Subcutaneous adipose tissue (tissue), 4 donors: ENCODE data around the gene COG1. TPM values are rescaled to one million over a fixed set of nuclear protein-coding genes. Genes with fewer than 3 reads are reported as not detected.

Source experiments
- total RNA-seq, 4 donors: library from RNA; depleted of rRNA; stranded (reverse); fragments of >200 nt; gene quantifications; one replicate each; pipeline ENCODE4 v1.1.0, GENCODE V29; 2016
- TF ChIP-seq, protein P1 (sequence below): fragments of 450-650 bp; IDR thresholded peaks from one replicate; pipeline ENCODE4 v1.5.1; 2016; ENCODE audit warnings: low read depth, mild to moderate bottlenecking, control low read depth, antibody characterized with exemption, moderate library complexity

The COG1 gene
- total RNA-seq, 4 donors from 2014 or later = 22.1 to 36.8 (median 29.5) TPM

DNA sequence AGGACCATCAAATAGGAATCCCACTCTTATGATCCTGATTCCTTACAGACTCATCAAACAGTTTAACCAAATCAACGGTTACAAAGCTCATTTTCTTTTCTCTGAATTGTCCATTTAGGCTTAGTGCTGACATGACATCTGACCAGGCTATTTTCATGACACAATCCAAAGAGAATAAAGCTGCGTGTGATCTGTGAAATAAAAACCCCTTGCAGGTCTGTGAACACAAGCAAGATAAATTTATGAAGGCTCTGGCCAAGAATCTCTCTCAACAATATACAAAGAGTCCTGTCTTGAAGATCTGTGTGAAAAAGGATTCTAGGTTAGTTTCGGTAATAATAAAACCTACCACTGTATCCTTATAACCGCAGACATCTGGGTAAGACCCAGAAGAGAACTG lies 22.0 kb downstream of the COG1 start:
- TF ChIP-seq, protein P1, sequence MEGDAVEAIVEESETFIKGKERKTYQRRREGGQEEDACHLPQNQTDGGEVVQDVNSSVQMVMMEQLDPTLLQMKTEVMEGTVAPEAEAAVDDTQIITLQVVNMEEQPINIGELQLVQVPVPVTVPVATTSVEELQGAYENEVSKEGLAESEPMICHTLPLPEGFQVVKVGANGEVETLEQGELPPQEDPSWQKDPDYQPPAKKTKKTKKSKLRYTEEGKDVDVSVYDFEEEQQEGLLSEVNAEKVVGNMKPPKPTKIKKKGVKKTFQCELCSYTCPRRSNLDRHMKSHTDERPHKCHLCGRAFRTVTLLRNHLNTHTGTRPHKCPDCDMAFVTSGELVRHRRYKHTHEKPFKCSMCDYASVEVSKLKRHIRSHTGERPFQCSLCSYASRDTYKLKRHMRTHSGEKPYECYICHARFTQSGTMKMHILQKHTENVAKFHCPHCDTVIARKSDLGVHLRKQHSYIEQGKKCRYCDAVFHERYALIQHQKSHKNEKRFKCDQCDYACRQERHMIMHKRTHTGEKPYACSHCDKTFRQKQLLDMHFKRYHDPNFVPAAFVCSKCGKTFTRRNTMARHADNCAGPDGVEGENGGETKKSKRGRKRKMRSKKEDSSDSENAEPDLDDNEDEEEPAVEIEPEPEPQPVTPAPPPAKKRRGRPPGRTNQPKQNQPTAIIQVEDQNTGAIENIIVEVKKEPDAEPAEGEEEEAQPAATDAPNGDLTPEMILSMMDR = no peak

DNA sequence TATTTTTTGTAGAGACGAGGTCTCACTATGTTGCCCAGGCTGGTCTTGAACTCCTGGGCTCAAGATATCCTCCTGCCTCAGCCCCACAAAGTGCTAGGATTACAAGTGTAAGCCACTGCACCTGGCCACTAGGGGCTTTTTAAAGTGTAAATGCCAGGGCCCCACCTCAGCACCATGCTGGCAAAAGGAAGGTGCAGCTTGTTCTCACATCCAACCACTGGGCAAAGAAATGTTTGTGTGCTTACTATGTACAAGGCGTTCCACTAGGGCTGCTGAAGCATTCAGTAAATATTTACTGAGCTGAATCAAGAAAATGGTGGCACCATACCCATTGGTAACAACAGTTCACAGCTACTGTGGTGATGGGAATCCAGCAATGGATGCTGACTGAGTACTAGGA lies 22.6 kb downstream of the COG1 start:
- TF ChIP-seq, protein P1 = no peak

GRCh38 chr17:73223626-73224230 lies 30.9 kb downstream of the COG1 start:
- TF ChIP-seq, protein P1 = no peak

- TF ChIP-seq, protein P1 = no peak
These were observed 31.4 kb downstream of the COG1 start for GRCh38 chr17:73224237-73224636.

DNA sequence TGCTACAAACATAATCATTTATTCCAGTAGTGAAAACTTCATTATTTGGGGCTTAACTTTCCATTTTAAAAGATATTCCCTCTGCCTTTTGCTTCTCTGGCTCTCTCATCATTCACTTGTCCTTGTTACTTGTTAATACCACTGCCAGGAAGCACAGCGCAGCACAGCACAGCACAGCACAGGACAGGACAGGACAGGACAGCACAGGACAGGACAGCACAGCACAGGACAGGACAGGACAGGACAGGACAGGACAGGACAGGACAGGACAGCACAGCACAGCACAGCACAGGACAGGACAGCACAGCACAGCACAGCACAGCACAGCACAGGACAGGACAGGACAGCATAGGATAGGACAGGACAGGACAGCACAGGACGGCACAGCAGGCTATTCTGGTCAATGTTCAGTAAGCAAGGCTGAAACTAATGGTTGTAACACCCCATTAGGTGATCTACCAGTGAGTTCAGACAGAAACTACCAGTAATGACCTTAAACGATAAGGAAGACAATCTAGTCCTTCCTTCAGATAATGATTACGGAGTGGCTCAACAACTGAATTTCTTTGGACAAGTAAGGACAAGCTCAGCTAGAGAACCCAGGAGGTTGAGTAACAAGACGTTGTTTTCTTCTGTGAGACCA lies 31.9 kb downstream of the COG1 start:
- TF ChIP-seq, protein P1 = no peak

- TF ChIP-seq, protein P1 = no peak
These were observed 33.8 kb downstream of the COG1 start for GRCh38 chr17:73226556-73227172.

DNA sequence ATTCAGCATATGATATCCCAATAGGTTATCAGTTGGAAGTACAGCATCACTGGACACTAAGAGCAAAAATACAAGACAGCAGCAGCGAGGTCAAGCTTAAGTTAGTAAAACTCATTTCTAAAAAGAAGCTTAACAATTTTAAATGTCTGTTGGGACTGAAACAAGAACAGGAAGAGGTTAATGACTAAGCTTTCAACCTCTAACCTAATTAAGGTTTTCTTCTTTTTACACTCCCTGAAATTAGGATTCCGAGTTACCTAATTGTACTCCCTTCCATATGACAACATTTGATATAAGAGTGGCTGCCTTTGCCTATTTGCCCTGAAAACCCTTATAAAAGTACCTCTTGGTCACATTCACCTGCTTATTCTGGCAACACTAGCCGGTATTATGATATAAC lies 34.5 kb downstream of the COG1 start:
- TF ChIP-seq, protein P1 = no peak
